Right lobe of liver (tissue), 4 donors: ENCODE results near the gene DNMT3A.

Experiments
- POLR2A ChIP-seq: fragments of 450-650 bp; IDR thresholded peaks from one replicate; pipeline ENCODE4 v1.6.1; 2017; ENCODE audit warnings: antibody characterized with exemption, mild to moderate bottlenecking
- TF ChIP-seq, protein P1 (sequence below), 4 donors: fragments of 200-600 bp in 3 of 4; fragments of 450-650 bp in 1 of 4; IDR thresholded peaks; one replicate each; pipeline versions ENCODE4 v1.5.1 to v1.8.0; 2016 to 2022; ENCODE audit warnings: antibody characterized with exemption in 4 of 4, mild to moderate bottlenecking in 2 of 4
- donor health status: DM: no; HTN: no; CAD: no.
- donor health status: DM: no; HTN: no; CAD: no.
- donor health status: DM: no; HTN: yes; CAD: no.

DNA sequence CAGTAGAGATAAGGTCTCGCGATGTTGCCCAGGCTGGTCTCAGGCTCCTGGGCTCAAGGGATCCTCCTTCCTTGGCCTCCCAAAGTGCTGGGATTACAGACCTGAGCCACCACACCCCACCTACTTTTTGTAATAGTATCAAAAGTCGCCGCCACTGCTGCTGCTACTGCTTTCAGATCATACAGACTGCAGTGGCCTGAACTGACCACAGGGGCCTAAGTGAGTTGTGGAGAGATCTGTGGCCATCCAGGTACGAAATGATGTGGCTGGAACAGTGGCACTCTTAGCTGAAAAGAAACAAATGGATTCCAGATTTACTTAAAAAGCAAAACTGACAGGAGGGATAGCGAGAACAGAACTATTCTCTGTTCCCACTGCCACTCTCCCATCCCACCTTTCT is 140.5 kb downstream of the DNMT3A start:
- TF ChIP-seq POLR2A, result no peak
- TF ChIP-seq, protein P1, sequence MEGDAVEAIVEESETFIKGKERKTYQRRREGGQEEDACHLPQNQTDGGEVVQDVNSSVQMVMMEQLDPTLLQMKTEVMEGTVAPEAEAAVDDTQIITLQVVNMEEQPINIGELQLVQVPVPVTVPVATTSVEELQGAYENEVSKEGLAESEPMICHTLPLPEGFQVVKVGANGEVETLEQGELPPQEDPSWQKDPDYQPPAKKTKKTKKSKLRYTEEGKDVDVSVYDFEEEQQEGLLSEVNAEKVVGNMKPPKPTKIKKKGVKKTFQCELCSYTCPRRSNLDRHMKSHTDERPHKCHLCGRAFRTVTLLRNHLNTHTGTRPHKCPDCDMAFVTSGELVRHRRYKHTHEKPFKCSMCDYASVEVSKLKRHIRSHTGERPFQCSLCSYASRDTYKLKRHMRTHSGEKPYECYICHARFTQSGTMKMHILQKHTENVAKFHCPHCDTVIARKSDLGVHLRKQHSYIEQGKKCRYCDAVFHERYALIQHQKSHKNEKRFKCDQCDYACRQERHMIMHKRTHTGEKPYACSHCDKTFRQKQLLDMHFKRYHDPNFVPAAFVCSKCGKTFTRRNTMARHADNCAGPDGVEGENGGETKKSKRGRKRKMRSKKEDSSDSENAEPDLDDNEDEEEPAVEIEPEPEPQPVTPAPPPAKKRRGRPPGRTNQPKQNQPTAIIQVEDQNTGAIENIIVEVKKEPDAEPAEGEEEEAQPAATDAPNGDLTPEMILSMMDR (IDR thresholded peaks at IDR 0.05), result no peak
